Activated CD4-positive, alpha-beta T cell treated with anti-CD3 and anti-CD28 coated beads, Interleukin-2, amount 50 U/mL, for 48 hours (primary cell): ENCODE measurements around the gene SOX12.
A peak's percentile ranks its signal among the peaks of the same experiment; 100 is the strongest.

Experiments used
- DNase-seq, 2 experiments: peaks; one replicate each; pipeline ENCODE4 v3.0.0-alpha.2; 2020

Gene SOX12

DNA sequence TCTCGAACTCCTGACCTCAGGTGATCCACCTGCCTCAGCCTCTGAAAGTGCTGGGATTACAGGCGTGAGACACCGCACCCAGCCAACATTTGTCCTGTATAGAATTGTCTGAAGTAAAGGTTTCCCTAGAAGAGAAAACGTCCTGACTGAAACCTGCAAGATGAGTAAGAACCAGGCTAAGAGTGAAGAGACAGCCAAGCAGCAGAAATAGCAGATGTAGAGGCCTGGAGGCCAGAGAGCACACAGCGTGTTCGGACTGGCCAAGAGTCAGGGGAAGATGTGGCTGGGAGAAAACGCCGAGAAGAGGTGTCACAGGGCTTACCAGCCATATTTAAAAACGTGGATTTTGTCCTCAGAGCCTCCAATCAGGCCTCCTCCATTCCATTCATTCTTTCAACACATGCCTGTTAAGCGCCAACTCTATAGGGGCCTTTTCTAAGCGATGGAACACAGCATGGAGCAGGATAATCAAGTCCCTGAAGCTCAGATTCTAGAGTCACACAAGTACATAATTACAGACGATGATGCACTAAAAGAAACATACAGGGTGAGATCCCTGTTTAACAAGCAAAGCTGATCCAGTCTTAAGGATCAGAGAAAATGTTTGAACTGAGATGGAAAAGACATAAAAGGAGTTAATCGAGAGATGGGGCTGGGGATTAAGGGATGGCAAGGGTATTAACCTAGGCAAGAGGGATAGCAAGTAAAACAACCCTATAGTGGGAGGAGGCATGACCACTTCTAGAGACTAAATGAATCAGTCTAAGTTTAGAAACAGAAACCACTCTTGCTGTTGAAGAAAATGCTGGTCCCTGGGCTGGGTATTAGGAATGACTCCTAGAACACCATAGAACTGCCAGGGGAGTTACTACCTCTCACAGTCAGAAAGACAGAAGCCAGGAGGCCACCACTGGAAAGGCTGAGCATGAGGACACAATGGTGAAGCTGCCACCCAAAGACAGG, 23.2 kb upstream of the SOX12 start:
- DNase-seq: peak in 1 of 2 experiments; percentile 37

DNA sequence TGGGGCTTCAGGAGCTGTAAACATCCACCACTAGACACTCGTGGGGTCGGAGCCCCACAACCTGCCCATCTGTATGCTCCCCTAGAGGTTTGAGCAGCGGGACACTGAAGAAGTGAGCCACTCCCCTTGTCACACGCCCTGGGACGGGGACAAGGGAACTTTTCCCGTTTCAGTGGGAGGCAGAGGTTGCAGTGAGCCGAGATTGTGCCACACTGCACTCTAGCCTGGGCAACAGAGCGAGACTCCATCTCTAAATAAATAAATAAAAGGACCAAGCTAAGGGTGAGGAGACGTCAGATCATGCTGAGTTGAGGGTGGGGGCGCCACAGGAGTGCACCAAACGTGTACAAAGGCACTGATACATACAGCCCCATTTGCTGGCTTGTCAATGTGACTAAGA, 19.6 kb upstream of the SOX12 start:
- no peak for DNase-seq

- no peak for DNase-seq
Observed at GRCh38 chr20:308427-309038, 16.8 kb upstream of the SOX12 start.

GRCh38 chr20:309306-309840, 16.0 kb upstream of the SOX12 start:
- no peak for DNase-seq

DNA sequence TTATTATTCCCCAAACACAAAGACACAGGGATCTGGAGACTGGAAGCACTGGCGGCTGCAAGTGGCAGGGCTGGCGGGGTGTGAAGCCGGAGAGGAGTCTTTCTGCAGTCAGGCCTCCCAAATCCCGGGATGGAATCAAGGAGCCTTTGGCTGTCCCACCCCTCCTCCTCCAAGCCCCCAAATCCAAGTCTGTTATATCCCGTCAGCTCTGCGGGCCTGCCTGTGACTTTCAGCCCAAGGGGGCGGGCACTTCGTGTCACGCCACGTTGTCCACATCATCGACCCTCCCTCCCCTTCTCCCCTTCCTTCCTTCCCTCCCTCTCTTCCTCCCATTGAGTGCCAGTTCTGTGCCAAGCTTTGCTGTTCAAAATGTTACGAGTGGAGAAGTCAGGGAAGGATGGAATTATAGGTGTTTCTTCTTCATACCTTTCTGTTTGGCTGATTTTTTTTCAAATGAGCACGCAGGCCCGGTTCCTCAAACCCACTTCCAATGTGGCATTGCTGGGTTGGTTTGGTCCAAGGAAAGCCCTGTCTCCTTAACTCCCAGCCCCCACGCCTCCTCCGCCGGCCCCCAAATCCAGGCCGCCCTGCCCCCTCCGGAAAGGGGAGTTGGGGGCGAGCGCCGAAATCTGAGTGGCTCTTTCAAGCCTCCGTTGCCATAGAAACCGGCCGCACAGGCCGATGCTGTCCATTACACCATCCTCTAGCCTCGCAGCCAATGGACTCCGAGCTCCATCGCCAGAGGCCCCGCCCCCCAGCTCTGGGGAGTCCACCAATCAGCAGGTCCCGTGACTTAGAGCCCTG, 15.3 kb upstream of the SOX12 start:
- peak; percentile 82 to 88 for DNase-seq

DNA sequence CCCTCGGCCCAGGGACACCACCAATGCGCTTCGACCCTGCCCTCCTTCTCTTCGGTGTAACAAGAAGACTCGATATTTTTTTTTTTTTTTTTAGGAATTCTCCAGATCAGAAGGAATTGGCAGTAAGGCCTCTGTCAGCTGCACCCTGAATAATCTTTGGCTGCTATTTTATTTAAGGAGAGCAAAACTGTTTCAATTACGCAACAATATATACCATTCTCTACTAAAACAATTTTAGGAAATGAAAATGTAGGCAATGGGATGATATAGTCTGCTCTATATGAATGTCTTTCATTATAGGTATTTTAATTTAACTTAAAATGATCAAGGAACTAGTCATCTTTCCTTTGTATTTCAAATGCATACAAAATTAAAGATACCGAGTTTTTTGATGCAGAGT, 14.7 kb upstream of the SOX12 start:
- DNase-seq: no peak

- no peak for DNase-seq
Observed at GRCh38 chr20:311609-312008, 13.7 kb upstream of the SOX12 start.

GRCh38 chr20:312067-312466, 13.3 kb upstream of the SOX12 start:
- DNase-seq: no peak

DNA sequence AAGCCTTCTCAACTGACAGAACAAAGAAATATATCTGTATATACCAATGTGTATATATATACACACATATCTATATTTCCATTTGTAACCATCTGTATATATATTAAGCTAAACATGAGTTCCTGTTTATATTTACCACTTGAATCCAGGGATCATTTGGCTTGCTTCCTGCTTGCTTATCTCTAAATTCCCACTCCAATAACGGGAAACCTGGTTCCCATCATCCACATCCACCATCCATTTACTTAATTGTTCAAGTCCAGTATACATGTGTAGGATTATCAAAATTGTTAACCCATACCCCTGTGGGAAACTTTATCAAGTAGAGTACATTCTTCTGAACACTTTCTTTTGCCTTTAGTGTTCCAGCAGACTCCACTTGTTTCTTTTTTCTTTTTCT, 12.5 kb upstream of the SOX12 start:
- DNase-seq: no peak

DNA sequence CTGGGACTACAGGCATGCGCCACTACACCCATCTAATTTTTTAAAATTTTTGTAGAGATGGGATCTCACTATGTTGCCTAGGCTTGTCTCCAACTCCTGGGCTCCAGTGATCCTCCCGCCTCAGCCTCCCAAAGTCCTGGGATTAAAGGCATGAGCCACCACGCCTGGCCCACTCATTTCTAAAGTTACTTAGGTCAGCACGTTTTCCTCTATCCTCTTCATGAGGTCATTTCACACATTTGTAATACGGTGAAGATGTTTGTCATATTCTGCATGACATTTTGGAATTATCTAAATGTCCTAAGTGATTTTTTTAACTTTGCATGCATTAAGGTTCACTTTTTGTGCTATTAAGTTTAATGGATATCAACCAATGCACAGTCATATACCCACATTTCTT, 11.9 kb upstream of the SOX12 start:
- DNase-seq: no peak

DNA sequence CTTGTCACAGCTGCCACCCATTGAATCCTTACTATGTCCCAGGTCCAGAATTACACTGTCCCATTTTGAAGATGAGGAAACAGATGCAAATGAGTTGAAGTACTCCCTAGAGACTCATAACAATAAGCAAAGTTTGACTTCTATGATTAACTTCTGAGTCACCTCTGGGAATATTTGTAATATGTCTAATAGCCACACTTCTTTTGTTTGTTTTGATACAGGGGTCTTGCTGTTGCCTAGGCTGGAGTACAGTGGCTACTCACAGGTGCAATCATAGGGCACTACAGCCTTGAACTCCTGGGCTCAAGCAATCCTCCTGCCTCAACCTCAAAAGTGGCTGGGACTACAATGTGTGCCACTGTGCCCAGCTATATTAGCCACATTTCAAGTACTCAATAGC, 11.4 kb upstream of the SOX12 start:
- no peak for DNase-seq

GRCh38 chr20:316316-317068, 8.9 kb upstream of the SOX12 start:
- no peak for DNase-seq

DNA sequence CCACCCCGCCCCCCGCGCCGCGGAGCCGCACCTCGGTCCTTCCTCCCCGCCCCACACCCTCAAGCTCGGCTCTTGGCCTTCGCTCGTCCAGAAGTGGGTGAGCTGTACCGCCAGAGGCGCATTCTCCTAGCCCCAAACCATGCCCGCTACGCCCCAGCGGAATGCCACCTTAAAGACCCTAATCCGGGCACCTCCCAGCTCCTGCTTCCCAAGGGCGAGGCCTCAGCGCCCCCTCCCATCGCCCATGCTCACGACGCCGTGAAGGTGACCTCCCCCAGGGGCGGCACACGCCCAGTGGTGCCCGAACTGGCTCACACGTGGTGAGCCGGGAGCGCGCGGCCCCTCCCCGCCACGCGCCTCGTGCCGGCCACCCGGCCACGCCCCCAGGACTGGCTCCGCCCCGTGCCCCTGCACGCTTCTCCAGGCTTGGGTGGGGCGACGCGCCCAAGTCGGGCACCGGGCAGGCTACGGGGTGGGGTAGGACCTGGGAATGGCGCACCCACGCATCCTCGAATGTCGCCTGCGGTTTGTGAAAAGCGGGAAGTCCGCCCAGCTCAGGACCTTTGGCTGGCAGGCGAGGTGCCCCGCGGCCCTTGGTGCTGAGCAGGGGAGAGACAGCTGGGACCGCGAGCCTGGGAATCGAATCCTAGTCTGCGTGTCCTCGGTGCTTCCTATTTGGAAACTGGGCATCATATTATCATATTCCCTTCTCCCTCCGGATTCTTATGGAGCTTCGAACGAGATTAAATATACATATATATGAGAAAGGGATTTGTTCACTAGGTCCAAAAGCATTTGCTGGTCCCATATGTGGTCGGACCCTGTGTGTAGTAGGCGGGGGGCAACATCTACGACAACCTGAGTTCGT, 941 bp upstream of the SOX12 start:
- peak; percentile 92 to 94 for DNase-seq

- DNase-seq: peak; percentile 50 to 62
Observed at GRCh38 chr20:325889-326644, 715 bp downstream of the SOX12 start.

GRCh38 chr20:326645-327185, 1.4 kb downstream of the SOX12 start:
- peak in 1 of 2 experiments; percentile 22 for DNase-seq

DNA sequence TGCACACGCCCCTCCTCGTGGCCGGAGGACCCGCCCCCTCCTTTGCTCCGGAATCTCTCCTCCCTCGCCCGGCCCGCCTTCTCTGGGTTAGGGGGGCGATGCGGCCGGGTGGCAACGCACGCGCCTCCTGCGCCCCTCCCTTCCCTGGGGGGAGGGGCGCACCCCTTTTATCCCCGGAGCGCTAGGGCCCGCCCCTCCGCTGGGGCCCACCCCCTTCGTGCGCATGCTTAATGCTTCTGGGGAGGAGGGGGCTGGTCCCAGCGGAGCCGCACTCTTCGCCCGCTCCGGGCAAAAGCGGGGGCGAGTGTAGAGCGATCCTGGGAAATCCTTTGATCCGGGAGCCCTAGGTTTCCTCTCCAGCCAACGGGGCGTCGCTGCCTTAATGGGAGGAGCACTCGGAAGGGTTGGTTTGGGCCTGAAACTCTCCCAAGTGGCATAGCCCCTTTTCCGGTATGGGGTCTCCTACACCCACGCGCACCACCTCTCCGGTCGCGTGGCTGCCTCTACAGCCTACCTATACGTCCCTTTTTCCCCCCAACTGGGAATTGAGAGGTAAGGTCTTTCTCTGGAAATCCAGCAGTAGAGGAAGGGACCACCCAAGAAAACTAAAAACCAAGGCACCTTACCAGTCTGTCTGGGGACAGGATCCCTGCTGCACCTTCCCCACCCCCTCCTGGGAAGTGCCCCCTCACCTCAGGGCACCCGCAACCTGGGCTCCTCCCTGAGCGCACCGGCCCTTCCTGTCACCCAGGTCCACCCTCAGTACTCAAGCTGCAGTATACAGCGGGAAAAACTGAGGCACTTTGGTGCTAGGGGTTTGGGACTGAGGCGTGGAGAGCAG, 2.1 kb downstream of the SOX12 start:
- peak; percentile 58 to 70 for DNase-seq

GRCh38 chr20:328027-328974, 2.9 kb downstream of the SOX12 start:
- DNase-seq: no peak
